Activated CD4-positive, alpha-beta T cell treated with anti-CD3 and anti-CD28 coated beads for 1 hour (primary cell): ENCODE results near the gene UBC.
"Not testable (repeated sequence)": the region's sequence is repeated elsewhere in the genome, so short reads cannot be mapped to it uniquely, and the experiment has no call there.

Experiments used
- DNase-seq: peaks from one replicate; pipeline ENCODE4 v3.0.0-alpha.2; 2020

Gene UBC

DNA sequence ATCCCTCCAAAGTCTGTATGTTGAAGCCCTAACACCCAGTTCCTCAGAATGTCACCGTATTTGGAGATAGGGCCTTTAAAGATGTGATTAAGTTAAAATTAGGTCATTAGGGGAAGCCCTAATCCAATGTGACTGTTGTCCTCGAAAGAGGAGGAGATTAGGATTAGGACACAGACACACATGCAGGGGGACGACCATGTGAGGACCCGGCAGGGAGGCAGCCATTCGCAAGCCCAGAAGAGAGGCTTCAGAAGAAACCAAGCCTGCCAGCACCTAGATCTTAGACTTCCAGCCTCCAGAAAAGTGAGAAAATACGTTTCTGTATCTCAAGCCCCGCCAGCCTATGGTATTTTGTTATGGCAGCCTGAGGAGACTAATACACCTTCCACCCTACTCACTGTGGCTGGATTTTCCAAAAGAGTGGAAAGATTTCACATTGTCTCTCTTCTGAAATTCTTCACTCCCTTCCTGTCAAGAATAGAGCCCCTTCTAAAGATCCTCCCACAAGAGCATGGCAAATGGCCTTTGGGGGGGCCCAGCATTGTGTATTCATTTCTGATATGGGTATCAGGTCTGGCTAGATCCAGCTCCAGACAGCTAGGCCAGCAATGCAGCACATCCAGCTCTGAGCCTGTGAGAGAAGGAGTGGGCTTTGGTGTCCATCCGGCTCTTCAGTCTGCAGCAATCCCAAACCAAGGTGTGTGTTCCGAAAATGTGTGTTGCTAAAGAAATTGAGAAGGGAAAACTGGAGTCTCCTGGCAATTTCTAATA lies 15.4 kb upstream of the UBC start:
- no peak for DNase-seq

DNA sequence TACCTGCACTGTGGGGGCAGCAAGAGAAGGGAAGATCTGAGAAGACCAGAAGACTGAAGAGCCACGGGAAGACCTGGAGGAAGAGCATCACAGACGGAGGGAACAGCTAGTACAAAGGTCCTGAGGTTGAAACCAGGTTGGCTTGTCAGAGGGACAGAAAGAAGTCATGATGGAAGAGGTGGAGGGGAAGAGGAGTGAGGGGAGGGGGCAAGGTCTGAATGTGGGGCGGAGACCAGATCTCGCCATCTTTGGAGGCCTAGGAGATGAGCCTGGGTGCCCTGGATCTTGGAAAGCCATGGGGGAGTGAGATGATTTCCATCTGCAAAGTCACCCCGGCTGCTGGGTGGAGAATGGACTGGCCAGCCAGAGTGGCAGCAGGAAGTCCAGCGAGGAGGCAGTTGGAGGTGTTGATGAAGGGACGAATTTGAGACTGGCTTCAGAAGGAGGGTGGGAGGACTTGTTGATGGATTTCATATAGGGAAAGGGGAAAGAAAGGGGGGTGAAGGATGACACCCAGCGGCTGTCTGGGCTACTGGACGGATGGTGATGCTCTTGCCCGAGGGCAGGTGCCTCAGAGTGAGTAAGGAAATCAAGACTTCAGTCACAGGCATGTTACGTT lies 14.6 kb upstream of the UBC start:
- no peak for DNase-seq

DNA sequence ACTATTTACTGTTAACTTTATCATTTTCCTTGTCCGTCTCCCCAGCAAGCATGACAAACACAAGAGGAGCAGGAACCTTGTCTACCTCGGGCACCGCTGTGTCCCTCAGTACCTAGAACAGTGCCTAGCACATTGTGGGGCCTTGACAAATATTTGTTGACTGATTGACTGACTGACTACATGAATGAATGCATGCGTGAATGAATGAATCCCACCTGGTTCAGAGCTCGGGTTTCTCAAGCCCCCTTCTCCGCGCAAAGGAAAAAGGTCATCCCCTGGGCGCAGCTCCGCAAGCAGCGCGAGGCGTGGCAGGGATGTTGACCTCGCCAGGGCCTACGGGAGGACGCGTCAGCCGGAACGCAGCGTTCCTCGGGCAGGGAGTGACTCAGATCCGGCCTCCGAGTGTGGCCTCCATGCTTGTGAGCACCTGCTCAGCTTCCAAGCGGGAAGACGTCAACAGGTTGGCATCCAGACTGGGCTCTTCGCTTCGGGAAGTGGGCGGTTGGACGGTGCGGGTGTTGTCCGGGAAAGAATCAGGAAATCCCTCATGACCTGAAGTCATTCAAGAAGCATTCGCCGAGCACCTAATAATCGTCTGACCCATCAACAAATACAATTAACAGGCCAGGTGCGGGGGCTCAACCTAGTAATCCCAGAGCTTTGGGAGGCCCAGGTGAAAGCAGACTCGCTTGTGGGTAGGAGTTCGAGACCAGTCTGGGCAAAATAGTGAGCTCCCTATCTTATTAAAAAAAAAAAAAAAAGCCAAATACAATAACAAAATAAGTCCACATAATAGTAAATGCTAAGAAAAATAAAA lies 13.9 kb upstream of the UBC start:
- no peak for DNase-seq

DNA sequence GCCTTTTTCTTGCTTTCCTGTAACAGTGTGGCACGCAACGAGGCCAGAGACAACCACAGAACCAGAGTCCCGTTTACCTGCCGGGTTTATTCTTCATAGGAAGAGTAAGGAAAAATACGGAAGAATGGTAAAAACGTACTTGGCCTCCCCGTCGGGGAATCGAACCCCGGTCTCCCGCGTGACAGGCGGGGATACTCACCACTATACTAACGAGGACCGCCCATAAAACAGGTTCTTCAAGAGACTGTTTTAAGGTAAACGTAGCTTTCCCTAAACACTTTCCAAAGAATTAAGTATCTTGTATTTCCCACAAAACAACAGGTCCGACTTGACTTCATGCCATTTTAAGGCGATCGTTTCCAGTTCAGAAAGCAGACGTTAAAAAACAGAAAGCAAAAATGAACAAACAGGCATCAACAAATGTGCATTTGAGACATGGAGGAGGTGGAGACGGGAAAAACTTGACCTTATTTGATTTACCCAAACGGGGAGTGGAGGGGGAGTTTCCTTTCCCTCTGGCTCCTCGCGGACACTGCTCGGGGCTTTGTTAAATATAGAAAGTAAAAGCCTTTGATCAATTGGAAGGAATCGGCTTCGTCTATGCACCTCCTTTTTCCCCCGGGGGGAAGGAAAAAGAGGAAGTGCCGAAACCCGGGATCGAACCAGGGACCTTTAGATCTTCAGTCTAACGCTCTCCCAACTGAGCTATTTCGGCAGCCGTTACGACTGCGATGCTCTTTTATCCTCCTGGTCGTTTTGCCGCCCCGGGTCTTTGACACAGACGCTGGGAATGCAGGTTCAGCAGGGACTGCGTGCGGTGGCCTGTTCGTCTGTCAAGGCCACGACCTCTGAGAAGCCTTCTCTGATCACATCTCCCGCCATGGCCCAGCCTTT lies 13.0 kb upstream of the UBC start:
- peak; percentile 89 for DNase-seq

DNA sequence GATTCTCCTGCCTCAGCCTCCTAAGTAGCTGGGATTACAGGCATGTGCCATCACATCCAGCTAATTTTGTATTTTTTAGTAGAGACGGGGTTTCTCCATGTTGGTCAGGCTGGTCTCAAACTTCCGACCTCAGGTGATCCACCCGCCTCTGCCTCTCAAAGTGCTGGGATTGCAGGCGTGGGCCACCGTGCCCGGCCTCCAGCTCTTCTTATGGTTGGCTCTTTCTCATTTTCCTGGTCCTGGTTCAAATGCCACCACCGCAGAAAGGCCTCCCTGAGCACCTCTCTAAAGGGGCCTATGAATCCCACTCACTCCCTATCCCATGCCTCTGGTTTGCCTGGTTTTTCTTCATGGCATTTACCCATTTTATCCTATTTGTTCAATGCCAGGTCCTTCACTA lies 11.3 kb upstream of the UBC start:
- not testable (repeated sequence) for DNase-seq

DNA sequence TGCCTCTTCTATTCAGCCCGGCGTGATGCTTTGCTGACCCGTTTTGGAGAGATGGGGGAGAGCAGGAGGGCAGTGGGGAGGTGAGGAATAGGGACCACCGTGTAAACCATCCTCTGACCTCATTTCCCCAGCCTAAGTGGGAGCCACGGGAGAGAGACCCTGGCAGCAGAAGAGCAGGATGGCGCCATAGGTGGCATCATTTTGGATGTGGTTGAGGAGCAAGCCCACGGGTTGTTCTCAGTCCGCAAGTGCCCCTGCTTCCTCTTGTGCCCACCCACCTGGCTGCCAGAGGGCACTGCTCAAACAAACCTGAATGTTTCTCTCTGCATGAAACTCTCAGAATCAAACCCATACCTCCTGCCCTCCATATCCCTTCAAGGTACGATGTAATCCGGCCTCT lies 10.7 kb upstream of the UBC start:
- no peak for DNase-seq

DNA sequence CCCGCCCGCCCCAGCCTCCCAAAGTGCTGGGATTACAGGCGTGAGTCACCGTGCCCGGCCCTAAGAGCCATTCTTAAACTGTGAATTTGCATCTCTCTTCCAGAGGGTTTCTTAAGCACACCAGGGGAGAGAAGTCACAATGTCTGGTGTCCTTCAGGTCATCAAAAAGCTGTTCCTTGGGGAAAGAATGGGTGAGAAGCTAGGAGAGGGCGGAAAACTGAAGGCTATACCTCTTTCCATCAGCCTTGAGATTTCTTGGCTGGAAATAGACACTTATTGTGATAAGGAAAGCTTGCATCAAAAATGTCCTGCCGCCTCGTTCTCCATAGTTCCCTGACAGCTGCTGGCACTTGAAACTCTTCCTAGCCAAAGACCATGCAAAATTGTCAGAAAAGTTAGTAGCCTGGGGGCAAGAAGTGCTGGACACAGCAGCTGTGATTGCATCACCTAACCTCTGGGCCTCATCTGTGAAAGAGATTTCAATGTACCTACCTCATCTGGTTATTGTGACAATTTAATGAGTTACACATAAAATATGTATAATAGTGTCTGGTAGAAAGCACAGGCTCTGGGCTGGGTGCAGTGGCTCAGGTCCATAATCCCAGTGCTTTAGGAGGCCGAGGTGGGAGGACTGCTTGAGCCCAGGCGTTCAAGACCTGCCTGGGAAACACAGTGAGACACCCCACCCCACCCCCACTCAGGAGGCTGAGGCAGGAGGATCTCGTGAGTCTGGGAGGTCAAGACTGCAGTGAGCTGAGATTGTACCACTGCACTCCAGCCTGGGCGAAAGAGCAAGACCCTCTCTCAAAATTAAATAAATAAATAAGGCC lies 9.7 kb upstream of the UBC start:
- DNase-seq: no peak

DNA sequence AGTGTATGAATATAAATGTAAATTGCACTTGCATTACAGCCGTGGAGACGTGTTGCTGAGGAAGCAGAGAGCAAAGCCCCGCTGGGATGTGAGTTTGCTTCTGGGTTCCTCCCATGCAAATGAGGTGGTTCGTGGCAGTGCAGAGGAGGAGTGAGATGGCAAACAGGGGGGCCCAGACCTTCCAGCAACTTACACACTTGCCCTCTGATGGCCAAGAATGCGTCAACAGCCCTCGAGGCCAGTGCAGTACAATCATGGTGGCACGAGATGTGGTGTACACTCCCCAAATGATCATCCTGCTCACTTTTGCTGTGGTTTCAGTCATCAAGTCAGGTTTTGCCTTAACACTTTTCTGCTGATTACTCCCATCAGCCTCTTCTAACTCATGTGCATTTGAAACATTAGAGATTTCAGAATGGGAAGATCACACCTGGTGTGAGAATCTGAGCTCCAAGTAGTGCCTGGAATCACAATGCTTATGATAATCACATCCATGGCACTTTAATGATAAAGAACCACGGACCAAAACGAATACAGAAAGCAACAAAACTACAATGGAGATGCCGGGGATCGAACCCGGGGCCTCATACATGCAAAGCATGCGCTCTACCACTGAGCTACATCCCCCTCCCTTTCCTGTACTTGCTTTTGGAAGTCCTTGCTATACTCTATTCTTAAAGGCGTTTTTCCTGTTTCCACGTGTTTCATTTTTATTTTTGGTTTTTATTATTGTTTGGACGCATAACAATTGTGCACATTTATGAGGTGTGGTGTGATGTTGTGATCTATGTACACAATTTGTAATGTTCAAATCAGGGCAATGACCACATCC lies 7.0 kb upstream of the UBC start:
- peak; percentile 46 for DNase-seq

DNA sequence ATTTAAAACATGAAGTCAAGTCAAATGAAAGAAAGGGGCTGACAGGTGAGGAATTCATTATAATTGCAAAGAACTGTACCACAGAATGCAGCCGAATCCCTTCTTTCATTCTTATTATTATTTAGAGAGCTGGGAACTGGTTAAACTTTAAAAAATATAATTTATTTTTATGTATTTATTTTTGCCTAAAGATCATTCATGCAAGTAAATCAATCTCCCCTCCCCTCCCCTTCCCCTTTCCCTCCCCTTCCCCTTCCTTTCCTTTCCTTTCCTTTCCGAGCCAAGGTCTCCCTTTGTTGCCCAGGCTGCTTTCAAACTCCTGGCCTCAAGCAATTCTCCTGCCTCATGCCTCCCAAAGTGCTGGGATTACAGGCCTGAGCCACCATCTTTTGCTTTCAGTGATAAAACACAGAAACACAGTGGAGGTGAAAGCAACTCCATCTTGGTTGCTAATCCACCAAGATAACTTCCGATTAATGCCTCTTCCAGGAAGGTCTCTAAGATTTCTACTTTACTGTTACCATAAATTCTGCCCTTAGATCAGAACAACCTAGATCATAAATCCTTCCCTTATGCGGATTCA lies 6.0 kb upstream of the UBC start:
- DNase-seq: no peak

DNA sequence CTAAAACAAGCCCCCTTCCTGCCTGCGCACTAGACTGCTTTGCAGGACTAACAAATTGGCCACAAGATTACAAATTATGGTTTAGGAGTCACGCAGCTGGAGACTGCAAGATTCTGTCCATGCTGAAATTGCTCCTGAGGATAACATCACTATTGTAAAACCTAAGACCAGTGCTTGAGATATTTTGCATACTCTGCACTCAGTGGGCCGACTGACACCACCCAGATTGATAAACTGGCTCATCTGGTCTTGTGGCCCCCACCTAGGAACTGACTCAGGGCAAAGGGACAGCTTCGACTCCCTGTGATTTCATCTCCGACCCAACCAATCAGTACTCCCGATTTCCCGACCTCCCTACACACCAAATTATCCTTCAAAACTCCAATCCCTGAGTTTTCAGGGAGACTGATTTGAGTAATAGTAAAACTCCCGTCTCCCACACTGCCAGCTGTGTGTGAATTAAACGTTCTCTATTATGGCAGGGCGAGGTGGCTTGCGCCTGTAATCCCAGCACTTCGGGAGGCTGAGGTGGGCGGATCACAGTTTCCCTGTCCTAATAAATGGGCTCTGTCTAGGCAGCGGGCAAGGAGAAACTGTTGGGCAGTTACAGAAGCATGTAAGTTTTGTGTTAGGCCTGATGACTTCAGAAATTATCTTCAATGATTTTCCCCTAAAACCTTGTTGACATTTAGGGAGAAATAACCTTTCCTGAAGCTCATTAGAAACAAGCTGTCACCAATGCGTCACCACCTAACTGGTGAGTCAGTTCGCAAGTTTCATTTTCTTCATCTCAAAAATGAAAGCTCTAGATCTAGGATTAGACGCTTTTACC lies 5.3 kb upstream of the UBC start:
- no peak for DNase-seq

DNA sequence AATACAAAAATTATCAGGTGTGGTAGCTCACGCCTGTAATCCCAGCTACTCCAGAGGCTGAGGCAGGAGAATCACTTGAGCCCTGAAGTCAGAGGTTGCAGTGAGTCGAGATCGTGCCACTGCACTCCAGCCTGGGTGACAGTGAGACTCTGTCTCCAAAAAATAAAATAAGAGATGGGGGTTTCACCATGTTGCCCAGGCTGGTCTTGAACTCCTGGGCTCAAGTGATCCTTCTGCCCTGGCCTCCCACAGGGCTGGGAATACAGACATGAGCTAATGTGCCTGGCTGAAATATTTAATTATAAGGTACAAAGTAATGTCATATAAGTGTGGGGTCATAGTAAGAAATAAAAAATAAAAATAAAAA lies 4.2 kb upstream of the UBC start:
- not testable (repeated sequence) for DNase-seq

DNA sequence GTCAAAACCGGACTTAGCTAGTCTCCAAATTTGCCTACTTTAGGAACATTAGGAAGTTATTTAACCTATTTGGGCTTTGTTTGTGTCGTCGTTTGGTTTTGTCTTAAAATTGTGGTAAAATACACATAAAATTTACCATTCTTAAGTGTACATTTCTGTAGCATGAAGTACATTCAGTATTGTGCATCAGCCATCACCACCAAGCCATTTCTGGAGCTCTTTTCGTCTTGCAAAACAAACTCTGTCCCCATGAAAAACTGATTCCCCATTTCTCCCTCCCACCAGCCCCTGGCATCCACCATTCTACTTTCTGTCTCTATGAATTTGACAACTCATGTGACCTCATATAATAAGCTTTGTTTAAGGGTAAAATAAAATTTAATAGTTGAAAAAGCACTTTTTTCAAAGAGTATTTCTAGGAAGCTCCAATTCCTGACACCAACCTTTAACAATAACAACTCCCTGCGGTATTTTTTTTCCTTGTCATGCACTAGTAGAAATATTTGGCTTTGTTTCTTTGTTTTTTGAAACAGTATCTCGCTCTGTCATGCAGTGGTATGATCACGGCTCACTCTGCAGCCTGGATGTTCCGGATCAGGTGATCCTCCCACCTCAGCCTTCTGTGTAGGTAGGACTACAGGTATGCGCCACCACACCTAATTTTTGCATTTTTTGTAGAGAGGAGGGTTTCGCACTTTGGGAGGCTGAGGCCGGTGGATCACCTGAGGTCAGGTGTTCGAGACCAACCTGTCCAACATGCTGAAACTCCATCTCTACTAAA lies 3.6 kb upstream of the UBC start:
- DNase-seq: no peak

DNA sequence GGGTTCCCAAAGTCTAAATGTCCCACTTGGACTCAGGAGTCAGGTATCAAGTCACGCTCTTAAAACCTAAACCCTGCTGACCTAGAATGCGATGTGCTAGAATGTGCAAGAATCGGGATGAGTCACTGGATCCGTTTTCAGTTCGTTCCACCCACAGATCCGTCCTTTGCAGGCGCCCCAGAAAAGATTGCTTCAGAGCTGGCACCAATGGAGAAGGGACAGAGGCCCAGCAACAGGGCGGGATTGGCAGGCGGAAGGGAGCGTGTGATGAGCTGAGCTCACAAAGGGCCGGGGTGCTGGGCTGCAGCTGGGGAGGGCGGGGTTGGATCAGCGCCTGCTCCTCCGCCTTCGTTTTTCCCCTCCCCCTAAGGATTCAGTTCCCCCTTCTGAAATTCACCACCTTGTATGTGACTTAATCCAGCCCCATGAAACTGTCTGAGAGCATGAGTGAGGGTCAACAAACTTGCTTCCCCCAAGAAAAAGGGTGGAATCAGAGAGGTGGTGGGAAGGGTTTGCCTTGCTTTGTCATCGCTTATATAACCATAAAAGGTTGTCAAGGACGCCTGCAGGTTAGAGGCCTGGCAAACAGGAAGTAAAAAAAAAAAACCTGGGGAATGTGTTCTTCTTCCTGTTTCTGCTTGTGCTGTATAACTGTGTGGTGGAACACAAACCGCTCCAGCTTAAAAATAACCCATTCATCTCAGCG lies 2.8 kb upstream of the UBC start:
- peak; percentile 85 for DNase-seq

DNA sequence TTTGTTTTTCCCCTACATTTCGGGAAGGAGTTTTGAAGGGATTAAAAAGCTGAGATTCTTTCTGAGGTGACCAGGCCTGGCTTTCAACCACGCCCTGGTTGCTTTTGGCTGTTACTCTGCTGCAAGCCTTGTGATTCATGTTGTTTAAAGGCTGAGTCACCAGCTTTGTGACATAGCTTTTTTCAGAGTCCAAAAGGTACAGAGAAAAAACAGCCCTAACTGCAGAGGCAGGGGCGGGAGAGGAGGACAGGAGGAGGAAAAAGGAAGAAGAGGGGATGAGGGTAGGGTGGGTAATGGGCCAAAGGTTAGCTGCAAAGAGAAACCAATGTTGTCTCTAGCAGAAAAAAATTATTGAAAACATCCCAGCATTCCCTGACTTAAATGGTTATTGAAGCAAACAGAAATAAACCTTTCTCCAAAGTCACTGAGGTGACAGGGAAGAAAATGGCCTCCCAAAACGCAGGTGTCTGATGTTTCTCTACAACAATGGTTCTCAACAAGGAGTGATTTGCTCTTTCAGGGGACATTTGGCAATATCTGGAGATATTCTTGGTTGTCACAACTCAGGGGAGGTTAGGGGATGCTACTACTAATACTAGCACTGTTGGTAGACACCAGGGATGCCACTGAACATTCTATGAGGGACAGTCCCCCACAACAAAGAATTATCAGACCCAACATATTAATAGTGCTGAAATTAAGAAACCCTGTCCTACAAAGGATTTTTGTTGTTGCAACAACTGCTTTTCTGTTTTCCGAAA lies 2.1 kb upstream of the UBC start:
- DNase-seq: no peak

DNA sequence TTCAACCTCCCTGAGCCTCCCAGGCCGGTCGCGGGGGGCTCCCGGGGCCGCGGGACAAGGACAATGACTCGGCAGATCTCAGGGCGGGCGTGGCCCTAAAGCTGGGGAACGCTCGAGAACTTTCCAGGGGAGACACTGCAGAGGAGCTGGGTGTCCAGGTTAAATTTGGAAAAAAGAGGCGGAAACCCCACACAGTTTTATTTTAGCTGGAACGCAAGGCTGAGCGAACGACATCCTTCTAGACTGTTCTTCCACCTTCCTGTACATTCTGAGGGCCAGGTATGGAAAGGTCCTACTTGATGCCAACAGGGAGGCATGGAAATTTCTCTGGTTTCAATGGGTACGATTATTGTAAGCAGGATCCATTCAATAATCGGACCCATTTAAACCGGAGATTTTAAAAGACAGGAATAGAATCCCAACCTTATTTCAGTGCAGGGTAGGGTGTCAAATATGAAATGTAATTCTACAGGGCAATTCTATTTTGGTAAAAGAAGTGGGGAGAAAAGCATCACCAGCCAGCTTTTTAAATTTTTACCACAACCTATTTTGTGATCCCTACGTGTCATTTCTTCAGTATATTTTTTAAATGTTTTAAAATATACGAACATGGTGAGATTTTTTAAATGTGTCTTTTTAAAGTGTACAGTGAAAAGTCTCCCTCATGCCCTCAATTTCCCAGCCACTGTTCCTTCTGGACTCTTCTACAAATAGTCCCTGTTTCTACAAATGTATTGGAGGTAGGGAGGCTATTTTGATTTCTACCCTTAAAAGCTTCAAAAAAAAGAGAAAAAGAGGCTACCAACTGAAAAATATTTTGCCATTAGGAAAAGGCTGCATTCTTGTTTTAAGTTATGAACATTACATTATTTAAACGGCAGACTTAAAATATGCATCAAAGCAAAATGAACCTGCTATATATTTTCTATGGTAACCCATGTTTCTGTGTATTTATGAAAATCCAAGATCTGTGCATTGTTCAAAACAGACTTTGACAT lies 1.1 kb upstream of the UBC start:
- no peak for DNase-seq
